Psoas muscle (tissue), 8 donors: ENCODE data around the gene FADS2. TPM values are rescaled to one million over a fixed set of nuclear protein-coding genes. Genes with fewer than 3 reads are reported as not detected.

ENCODE experiments used
- ATAC-seq, 4 donors: fragments of 200-7000 bp; cut with Tn5 transposase; one replicate each; pipeline ENCODE4 v1.9.1; 2020; ENCODE audit warnings: moderate library complexity in 3 of 4, mild to moderate bottlenecking in 2 of 4
- DNase-seq, 2 donors: peaks; one replicate each; pipeline ENCODE4 v3.0.0-alpha.2; 2020
- H3K27ac ChIP-seq: fragments of 200-600 bp; one replicate; pipeline ENCODE4 v1.8.0; 2022
- H3K27me3 ChIP-seq, 3 donors: fragments of 200-600 bp in 1 of 3; one replicate each; pipeline versions ENCODE4 v1.6.1 to v1.8.0; 2013 to 2022; ENCODE audit warnings: low read length in 2 of 3, mild to moderate bottlenecking in 2 of 3, moderate library complexity in 1 of 3; ENCODE audit not compliant: insufficient read depth in 3 of 3
- H3K36me3 ChIP-seq, 2 donors: fragments of 200-600 bp in 1 of 2; one replicate each; pipeline versions ENCODE4 v1.6.1 to v1.8.0; 2013 to 2022; ENCODE audit warnings: low read depth in 1 of 2, mild to moderate bottlenecking in 1 of 2, moderate library complexity in 1 of 2; ENCODE audit not compliant: insufficient read depth in 1 of 2
- H3K4me1 ChIP-seq: fragments of 200-600 bp; one replicate; pipeline ENCODE4 v1.8.0; 2022
- H3K4me3 ChIP-seq: fragments of 200-600 bp; one replicate; pipeline ENCODE4 v1.8.0; 2022; ENCODE audit warnings: mild to moderate bottlenecking
- H3K9me3 ChIP-seq: fragments of 200-600 bp; one replicate; pipeline ENCODE4 v1.8.0; 2022
- WGBS, 3 donors: extraction: QIAGEN DNeasy Blood & Tissue Kit; methylation state at CpG; one replicate each; pipeline versions ENCODE4 v1.1.6 to v1.1.7; 2013; 5-methylcytosine and 5-hydroxymethylcytosine counted together
- intact Hi-C, 2 donors: fragments of 100-400 bp; cut with DNase I; formaldehyde crosslinking; loops; one replicate each; pipeline versions ENCODE4 v1.11.0 to v1.14.2; 2022
- polyA plus RNA-seq, 3 donors: library from polyadenylated mRNA; stranded (reverse); fragments of 200-250 nt; gene quantifications; one replicate each; pipeline ENCODE4 v1.2.3, GENCODE V29; 2013
- total RNA-seq, 4 donors: library from RNA; stranded (reverse); fragmentation: NEBNext Ultra II Directional in 2 of 4; extraction: Animal tissue kit (Norgen Biotek cat#: 25700) in 2 of 4; gene quantifications; one replicate each; pipeline versions ENCODE4 v1.2.1 to v1.2.4, GENCODE V29; 2021 to 2023
- TF ChIP-seq, protein P1 (sequence below): fragments of 200-600 bp; IDR thresholded peaks from one replicate; pipeline ENCODE4 v1.8.0; 2022; ENCODE audit warnings: antibody characterized with exemption
- donor health status: healthy with polysubstance abuse.
- donor health status: DM: no; HTN: no; CAD: no; lungs with moderate emphysema.
- donor health status: Bipolar disorder and iron deficiency.
- donor health status: healthy.
- donor health status: DM: yes; HTN: yes; CAD: no.
- donor health status: DM: no; HTN: no; CAD: no.
- donor health status: DM: no; HTN: no; CAD: no.
- donor health status: DM: yes; HTN: yes; CAD: no.

Gene FADS2
- total and polyA plus RNA-seq, 7 donors = 2.2 to 8.4 (median 5.5) TPM

- ATAC-seq (no peak), DNase-seq (no peak)
- H3K27me3 ChIP-seq = peaks cover 0 to 23% (median 8%) of the 10 kb centered on the region in 3 donors
- WGBS, 3 donors = 7 to 21% (median 8%) methylated on average over 15 to 32 of the region's 32 CpGs
- no peaks in the 10 kb centered on the region for H3K9me3 ChIP-seq
- no peaks in the 10 kb centered on the region for H3K36me3 ChIP-seq
- TF ChIP-seq, protein P1, sequence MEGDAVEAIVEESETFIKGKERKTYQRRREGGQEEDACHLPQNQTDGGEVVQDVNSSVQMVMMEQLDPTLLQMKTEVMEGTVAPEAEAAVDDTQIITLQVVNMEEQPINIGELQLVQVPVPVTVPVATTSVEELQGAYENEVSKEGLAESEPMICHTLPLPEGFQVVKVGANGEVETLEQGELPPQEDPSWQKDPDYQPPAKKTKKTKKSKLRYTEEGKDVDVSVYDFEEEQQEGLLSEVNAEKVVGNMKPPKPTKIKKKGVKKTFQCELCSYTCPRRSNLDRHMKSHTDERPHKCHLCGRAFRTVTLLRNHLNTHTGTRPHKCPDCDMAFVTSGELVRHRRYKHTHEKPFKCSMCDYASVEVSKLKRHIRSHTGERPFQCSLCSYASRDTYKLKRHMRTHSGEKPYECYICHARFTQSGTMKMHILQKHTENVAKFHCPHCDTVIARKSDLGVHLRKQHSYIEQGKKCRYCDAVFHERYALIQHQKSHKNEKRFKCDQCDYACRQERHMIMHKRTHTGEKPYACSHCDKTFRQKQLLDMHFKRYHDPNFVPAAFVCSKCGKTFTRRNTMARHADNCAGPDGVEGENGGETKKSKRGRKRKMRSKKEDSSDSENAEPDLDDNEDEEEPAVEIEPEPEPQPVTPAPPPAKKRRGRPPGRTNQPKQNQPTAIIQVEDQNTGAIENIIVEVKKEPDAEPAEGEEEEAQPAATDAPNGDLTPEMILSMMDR = no peak
- H3K27ac ChIP-seq = no peak overlapping the region
- intact Hi-C loops = no loop called here
- H3K4me1 ChIP-seq = no peaks in the 10 kb centered on the region
- H3K4me3 ChIP-seq = peak overlapping the region; percentile 69
Measured at GRCh38 chr11:61916737-61917333, 88.7 kb downstream of the FADS2 start.

Other genes with a start within 250 kb of the FADS2 start
- gene SYT7, start 247.2 kb upstream of the FADS2 start, total RNA-seq = 1 to 10 TPM; 1.9 to 2.8 (median 2.1) TPM
- gene SYT7, start 247.2 kb upstream of the FADS2 start, polyA plus RNA-seq = 1 to 10 TPM in 2 of 3 donors, under 1 TPM in 1; 0.96 to 3.5 (median 1.4) TPM
- 1 to 10 TPM; 1.9 to 5.1 (median 3.3) TPM for gene DAGLA, start 147.9 kb upstream of the FADS2 start, total RNA-seq
- 1 to 10 TPM in 2 of 3 donors, under 1 TPM in 1; 0.57 to 2.1 (median 1.7) TPM for gene DAGLA, start 147.9 kb upstream of the FADS2 start, polyA plus RNA-seq
- gene MYRF, start 75.7 kb upstream of the FADS2 start, total RNA-seq = under 1 TPM in 3 of 4 donors, not detected in 1; 0.15 to 0.24 (median 0.24) TPM
- gene MYRF, start 75.7 kb upstream of the FADS2 start, polyA plus RNA-seq = under 1 TPM; 0.01 to 0.08 (median 0.08) TPM
- gene TMEM258, start 35.7 kb upstream of the FADS2 start, total RNA-seq = 10 to 100 TPM; 76.0 to 93.2 (median 80.9) TPM
- gene TMEM258, start 35.7 kb upstream of the FADS2 start, polyA plus RNA-seq = 100 to 1,000 TPM; 152 to 177 (median 159) TPM
- 10 to 100 TPM in 2 of 4 donors, 1 to 10 TPM in 2; 5.7 to 10.5 (median 8.5) TPM for gene FEN1, start 35.4 kb upstream of the FADS2 start, total RNA-seq
- 10 to 100 TPM; 10.3 to 30.3 (median 17.1) TPM for gene FEN1, start 35.4 kb upstream of the FADS2 start, polyA plus RNA-seq
- 10 to 100 TPM; 13.7 to 93.2 (median 20.6) TPM for gene FADS1, start 11.3 kb upstream of the FADS2 start, total RNA-seq
- 10 to 100 TPM in 2 of 3 donors, 1 to 10 TPM in 1; 8.6 to 70.8 (median 16.9) TPM for gene FADS1, start 11.3 kb upstream of the FADS2 start, polyA plus RNA-seq
- gene FADS3, start 63.2 kb downstream of the FADS2 start, total RNA-seq = 100 to 1,000 TPM in 1 of 4 donors, 10 to 100 TPM in 3; 49.3 to 247 (median 57.9) TPM
- 100 to 1,000 TPM in 1 of 3 donors, 10 to 100 TPM in 2; 26.5 to 392 (median 50.9) TPM for gene FADS3, start 63.2 kb downstream of the FADS2 start, polyA plus RNA-seq
- gene RAB3IL1, start 89.3 kb downstream of the FADS2 start, total RNA-seq = 1 to 10 TPM; 4.9 to 5.9 (median 4.9) TPM
- gene RAB3IL1, start 89.3 kb downstream of the FADS2 start, polyA plus RNA-seq = 1 to 10 TPM; 1.7 to 5.1 (median 3.5) TPM
- 1 to 10 TPM in 2 of 4 donors, under 1 TPM in 2; 0.81 to 2.1 (median 1.2) TPM for gene BEST1, start 122.1 kb downstream of the FADS2 start, total RNA-seq
- gene BEST1, start 122.1 kb downstream of the FADS2 start, polyA plus RNA-seq = 1 to 10 TPM; 1.3 to 9.8 (median 1.5) TPM
- 1,000 to 10,000 TPM; 2,269 to 5,499 (median 3,297) TPM for gene FTH1, start 139.3 kb downstream of the FADS2 start, total RNA-seq
- over 10,000 TPM in 1 of 3 donors, 1,000 to 10,000 TPM in 2; 2,316 to 16,176 (median 3,132) TPM for gene FTH1, start 139.3 kb downstream of the FADS2 start, polyA plus RNA-seq